Hepatocyte (in vitro differentiated cells): Measurements from ENCODE around the gene C1GALT1C1.

Experiments used
- CTCF ChIP-seq: fragments of 200-600 bp; sonication (generic); IDR thresholded peaks from 2 replicates; pipeline ENCODE4 v1.5.1; 2016; ENCODE audit warnings: antibody characterized with exemption, mild to moderate bottlenecking; ENCODE audit not compliant: poor library complexity
- EZH2phosphoT487 ChIP-seq: fragments of 200-600 bp; sonication (generic); IDR thresholded peaks from one replicate; pipeline ENCODE4 v1.6.1; 2018; ENCODE audit warnings: antibody characterized with exemption, mild to moderate bottlenecking, low read depth, moderate library complexity; ENCODE audit not compliant: unreplicated experiment, severe bottlenecking

DNA sequence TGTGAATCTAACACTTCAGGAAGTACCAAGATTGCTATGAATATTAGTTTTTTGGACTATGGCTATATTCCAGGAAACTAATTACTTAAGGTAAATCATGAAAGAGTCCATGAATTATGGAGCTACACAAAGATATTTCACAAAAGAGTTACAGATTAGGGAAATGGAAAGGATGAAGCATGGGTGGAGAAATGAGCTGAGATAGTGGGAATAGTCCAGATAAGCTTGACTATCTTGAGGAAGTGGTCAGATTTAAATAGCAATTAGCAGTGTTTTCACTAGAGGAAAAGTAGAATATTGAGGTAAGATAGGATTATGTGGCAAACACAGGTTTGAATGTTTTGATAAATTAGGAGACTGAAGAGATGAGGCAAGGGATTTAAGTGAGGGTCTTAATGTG lies 42.1 kb upstream of the C1GALT1C1 start:
- TF ChIP-seq CTCF: no peak
- TF ChIP-seq EZH2phosphoT487: no peak
